GM10266 (cell line): ENCODE measurements around the gene TMEM44.
"Not testable (repeated sequence)": the region's sequence is repeated elsewhere in the genome, so short reads cannot be mapped to it uniquely, and the experiment has no call there.

Experiments
- DNase-seq: peaks from one replicate; pipeline ENCODE4 v3.0.0; 2012; ENCODE audit errors: extremely low spot score
- TF ChIP-seq, protein P1 (sequence below): IDR thresholded peaks from 2 replicates; pipeline ENCODE4 v1.5.1; 2012; ENCODE audit warnings: mild to moderate bottlenecking, low read depth; ENCODE audit not compliant: control insufficient read depth, insufficient read depth; ENCODE audit errors: missing control alignments

Gene TMEM44

DNA sequence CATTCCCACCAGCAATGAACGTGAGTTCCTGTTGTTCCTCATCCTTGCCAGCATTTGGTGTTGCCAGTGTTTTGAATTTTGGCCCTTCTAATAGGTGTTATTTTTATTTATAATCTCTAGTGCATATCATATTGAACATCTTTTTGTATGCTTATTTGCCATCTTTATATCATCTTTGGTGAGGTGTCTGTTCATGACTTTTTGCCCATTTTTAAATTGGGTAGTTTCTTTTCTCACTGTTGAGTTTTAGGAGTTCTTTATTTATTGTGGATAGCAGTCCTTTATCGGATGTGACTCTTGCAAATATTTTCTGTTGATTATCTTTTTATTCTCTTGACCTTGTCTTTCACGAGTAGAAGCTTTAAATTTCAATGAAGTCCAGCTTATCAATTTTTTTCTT is 86.2 kb downstream of the TMEM44 start:
- TF ChIP-seq, protein P1, sequence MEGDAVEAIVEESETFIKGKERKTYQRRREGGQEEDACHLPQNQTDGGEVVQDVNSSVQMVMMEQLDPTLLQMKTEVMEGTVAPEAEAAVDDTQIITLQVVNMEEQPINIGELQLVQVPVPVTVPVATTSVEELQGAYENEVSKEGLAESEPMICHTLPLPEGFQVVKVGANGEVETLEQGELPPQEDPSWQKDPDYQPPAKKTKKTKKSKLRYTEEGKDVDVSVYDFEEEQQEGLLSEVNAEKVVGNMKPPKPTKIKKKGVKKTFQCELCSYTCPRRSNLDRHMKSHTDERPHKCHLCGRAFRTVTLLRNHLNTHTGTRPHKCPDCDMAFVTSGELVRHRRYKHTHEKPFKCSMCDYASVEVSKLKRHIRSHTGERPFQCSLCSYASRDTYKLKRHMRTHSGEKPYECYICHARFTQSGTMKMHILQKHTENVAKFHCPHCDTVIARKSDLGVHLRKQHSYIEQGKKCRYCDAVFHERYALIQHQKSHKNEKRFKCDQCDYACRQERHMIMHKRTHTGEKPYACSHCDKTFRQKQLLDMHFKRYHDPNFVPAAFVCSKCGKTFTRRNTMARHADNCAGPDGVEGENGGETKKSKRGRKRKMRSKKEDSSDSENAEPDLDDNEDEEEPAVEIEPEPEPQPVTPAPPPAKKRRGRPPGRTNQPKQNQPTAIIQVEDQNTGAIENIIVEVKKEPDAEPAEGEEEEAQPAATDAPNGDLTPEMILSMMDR, result no peak
- no peak for DNase-seq

GRCh38 chr3:194545538-194545937 is 87.7 kb downstream of the TMEM44 start:
- not testable (repeated sequence) for DNase-seq

DNA sequence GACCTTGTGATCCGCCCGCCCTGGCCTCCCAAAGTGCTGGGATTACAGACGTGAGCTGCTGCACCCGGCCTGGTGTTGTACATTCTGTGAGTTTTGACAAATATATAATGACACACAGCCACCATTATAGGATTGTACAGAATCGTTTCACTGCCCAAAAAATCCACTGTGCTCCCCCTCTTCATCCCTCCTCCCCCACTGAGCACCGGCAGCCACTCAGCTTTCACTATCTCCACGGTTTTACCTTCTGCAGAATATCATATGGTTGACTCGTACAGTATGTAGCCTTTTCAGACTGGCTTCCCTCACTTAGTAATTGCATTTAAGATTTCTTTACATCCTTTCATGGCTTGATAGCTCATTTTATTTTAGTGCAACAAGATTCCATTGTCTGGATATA is 89.7 kb downstream of the TMEM44 start:
- TF ChIP-seq, protein P1, result no peak
- DNase-seq, result no peak

DNA sequence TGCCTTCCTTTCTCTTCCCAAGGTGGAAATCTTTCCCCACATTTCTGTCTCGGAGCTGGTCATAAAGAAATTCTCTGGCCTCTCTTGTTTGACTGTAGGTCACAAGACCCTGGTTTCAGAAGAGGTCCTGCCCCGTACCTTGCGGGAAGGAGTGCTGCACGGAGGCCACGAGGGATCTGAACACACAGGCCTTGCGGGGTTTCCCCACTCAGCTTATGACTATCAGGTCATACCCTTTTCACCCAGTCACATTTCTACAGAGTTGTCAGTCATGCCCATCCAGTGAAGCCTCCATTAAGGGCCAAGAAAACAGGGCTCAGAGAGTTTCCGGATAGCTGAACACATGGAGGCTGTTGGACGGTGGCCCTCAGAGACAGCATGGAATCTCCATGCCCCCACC is 91.7 kb downstream of the TMEM44 start:
- TF ChIP-seq, protein P1, result no peak
- DNase-seq, result peak; percentile 40

DNA sequence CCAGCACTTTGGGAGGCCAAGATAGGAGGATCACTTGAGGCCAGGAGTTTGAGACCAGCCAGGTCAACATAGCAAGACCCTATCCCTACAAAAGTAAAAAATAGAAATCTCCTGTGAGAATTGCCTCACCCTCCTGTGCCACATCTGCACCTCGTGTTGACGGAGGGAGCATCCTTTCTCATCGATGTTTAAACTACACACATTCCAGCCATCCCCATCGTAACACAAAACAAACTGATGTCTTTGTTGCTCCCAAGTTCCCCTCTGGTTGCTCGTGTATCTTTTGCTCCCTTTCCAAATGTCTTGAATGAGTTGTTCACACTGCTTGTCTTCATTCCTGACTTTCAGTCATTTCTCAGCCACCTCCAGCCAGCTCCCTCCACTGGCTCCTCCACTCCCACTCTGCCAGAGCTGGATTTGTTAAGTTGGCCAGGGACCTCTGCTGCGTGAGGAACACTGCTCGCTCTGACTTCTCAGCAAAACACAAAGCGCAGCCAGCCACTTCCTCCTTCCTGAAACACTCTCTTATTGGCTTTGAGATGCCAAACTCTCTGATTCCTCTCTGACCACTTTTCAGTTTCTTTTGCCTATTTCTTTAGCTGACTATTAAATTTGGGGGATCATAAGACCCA is 92.8 kb downstream of the TMEM44 start:
- DNase-seq, result no peak

GRCh38 chr3:194539498-194539897 is 93.7 kb downstream of the TMEM44 start:
- no peak for DNase-seq
- TF ChIP-seq, protein P1, result no peak

More for the DNA sequence above, 92.8 kb downstream of the TMEM44 start:
- TF ChIP-seq, protein P1, result no peak

- TF ChIP-seq, protein P1, result no peak
- no peak for DNase-seq
Measured at GRCh38 chr3:194537732-194538247, 95.4 kb downstream of the TMEM44 start.
